ENCODE results near the gene TSSK3. TPM values are rescaled to one million over a fixed set of nuclear protein-coding genes. Genes with fewer than 3 reads are reported as not detected.

Gene TSSK3
- total and polyA plus RNA-seq, 9 of the 15 experiments (the other 6 are each of a cell fraction or from before 2014, with no cell fraction given), result 0.27 to 2.8 (median 1.9) TPM

DNA sequence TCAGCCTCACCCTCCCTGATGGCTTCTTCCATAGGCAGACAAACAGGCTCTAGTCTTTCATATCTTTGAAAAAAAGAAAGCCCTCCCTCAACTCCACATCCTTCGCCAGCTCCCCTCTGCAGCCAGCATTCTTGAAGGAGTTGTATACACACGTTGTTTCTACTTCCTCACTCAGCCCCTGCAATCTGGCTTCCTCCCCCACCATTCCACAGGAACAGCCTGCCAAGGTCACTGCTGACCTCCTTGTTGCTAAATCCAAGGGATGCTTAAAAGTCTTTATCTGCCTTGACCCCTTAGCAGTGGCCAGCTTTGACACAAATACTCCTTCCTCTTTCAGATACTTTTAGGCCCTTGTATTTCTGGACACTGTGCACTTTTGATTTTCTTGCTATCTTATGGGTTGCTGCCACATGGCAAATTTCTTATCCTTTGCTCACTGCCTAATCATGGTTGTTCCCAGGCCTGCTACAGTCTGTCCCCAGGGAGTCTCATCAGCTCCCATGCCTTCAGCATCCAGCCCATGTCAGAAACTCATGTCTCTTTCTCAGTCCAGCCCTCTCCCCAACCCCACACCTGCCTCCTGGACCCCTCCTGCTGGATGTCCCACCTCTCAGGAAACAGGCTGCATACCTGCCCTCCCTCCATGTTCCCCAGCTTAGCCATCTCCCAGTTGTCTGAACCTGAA, 8.3 kb upstream of the TSSK3 start:
- intact Hi-C loops (cut with micrococcal nuclease) (loop anchor here (5.0 kb wide), 1 partner anchor 148 kb away; no protein-coding TSS in a partner anchor), in situ Hi-C loops (cut with MboI) (no loop called here)
- Histone ChIP-seq H3K9me1 (ENCODE audit: control insufficient read depth, insufficient read depth, low read length) (no peaks in the 10 kb centered on the region), H3K4me3 (no peak overlapping the region), H3K4me2 (ENCODE audit: insufficient read depth, low read length) (no peak overlapping the region), H4K20me1 (replicated peaks; ENCODE audit: control insufficient read depth, insufficient read depth, low read length) (0 out of 2 replicates have a peak, but pooled peaks cover 6% of the 10 kb centered on the region), H3K27me3 (ENCODE audit: control insufficient read depth in 2 of 2, insufficient read depth in 2 of 2, low read length in 2 of 2) (no peaks in the 10 kb centered on the region), H3K79me2 (ENCODE audit: control insufficient read depth, insufficient read depth, low read length) (peaks cover 12% of the 10 kb centered on the region; the same call in 2 of the 3 replicates), H2AFZ (ENCODE audit: low read depth, low read length) (no peak overlapping the region), H3K4me1 (replicated peaks in 1 of 2; ENCODE audit: control insufficient read depth in 2 of 2, insufficient read depth in 2 of 2, low read length in 2 of 2) (peaks cover 28 to 42% of the 10 kb centered on the region in 2 experiments), H3K27ac (ENCODE audit: extremely low read depth, low read depth, low read length) (no peak overlapping the region), H3K9me3 (replicated peaks; ENCODE audit: control insufficient read depth, insufficient read depth, low read depth, low read length) (no peaks in the 10 kb centered on the region; the same call in 1 of the 2 replicates), H3K36me3 (ENCODE audit: control insufficient read depth, insufficient read depth, low read length) (peaks cover 8% of the 10 kb centered on the region; the same call in 1 of the 3 replicates), H3K9ac (ENCODE audit: insufficient read depth in 1 of 2, low read depth in 2 of 2, low read length in 2 of 2) (peak overlapping the region in 1 of 2 experiments; percentile 54; a peak in 2 of 4 replicates)
- DNase-seq (ENCODE audit: extremely low read depth in 1 of 4, low spot score in 3 of 4), result peak in 1 of 4 experiments; percentile 52
- BruUV-seq (replicated peaks), result no TSS peak
- FAIRE-seq, result no peak
- 41% methylated on average over 2 of the region's 2 CpGs for WGBS (ENCODE audit: insufficient coverage, low coverage, missing lambda C conversion rate)
- POLR2A ChIA-PET, result interaction anchor here (0.6 to 3.8 kb wide), 5 partner anchors 9 to 22 kb away, joined by 4 to 36 read pairs (median 8); partner anchors contain the start of gene MARCKSL1
- ATAC-seq, result no peak
- CTCF ChIA-PET (ENCODE audit: low intra/inter-chr PET ratio), result no interaction called here
- 0 out of 2 replicates have a peak, but pooled peaks have one; percentile 8 for TF ChIP-seq ZNF121 (CRISPR knock-in tag; conservative IDR thresholded peaks at IDR 0.05)
- TF ChIP-seq FOXA1 (IDR thresholded peaks at IDR 0.05; ENCODE audit: borderline replicate concordance), result no peak
- no peak for TF ChIP-seq NELFE (IDR thresholded peaks at IDR 0.05; ENCODE audit: insufficient read depth, insufficient read length)
- TF ChIP-seq TEAD4 (IDR thresholded peaks at IDR 0.05; ENCODE audit: low read length), result peak; percentile 61; the same call in 1 of the 2 replicates
- TF ChIP-seq TEAD4 (CRISPR knock-in tag; IDR thresholded peaks at IDR 0.05; ENCODE audit: borderline replicate concordance), result no peak
- TF ChIP-seq ARID1B (IDR thresholded peaks at IDR 0.05), result peak; percentile 30; the same call in 1 of the 2 replicates
- TF ChIP-seq YY1 (IDR thresholded peaks at IDR 0.05; ENCODE audit: borderline replicate concordance in 1 of 3, control insufficient read depth in 1 of 3, extremely low read depth in 1 of 3, insufficient read depth in 3 of 3, insufficient read length in 1 of 3, insufficient replicate concordance in 2 of 3, low read depth in 1 of 3, low read length in 2 of 3), result no peak
- TF ChIP-seq STAG1 (CRISPR knock-in tag; IDR thresholded peaks at IDR 0.05; ENCODE audit: borderline replicate concordance), result no peak
- TF ChIP-seq, protein P1, sequence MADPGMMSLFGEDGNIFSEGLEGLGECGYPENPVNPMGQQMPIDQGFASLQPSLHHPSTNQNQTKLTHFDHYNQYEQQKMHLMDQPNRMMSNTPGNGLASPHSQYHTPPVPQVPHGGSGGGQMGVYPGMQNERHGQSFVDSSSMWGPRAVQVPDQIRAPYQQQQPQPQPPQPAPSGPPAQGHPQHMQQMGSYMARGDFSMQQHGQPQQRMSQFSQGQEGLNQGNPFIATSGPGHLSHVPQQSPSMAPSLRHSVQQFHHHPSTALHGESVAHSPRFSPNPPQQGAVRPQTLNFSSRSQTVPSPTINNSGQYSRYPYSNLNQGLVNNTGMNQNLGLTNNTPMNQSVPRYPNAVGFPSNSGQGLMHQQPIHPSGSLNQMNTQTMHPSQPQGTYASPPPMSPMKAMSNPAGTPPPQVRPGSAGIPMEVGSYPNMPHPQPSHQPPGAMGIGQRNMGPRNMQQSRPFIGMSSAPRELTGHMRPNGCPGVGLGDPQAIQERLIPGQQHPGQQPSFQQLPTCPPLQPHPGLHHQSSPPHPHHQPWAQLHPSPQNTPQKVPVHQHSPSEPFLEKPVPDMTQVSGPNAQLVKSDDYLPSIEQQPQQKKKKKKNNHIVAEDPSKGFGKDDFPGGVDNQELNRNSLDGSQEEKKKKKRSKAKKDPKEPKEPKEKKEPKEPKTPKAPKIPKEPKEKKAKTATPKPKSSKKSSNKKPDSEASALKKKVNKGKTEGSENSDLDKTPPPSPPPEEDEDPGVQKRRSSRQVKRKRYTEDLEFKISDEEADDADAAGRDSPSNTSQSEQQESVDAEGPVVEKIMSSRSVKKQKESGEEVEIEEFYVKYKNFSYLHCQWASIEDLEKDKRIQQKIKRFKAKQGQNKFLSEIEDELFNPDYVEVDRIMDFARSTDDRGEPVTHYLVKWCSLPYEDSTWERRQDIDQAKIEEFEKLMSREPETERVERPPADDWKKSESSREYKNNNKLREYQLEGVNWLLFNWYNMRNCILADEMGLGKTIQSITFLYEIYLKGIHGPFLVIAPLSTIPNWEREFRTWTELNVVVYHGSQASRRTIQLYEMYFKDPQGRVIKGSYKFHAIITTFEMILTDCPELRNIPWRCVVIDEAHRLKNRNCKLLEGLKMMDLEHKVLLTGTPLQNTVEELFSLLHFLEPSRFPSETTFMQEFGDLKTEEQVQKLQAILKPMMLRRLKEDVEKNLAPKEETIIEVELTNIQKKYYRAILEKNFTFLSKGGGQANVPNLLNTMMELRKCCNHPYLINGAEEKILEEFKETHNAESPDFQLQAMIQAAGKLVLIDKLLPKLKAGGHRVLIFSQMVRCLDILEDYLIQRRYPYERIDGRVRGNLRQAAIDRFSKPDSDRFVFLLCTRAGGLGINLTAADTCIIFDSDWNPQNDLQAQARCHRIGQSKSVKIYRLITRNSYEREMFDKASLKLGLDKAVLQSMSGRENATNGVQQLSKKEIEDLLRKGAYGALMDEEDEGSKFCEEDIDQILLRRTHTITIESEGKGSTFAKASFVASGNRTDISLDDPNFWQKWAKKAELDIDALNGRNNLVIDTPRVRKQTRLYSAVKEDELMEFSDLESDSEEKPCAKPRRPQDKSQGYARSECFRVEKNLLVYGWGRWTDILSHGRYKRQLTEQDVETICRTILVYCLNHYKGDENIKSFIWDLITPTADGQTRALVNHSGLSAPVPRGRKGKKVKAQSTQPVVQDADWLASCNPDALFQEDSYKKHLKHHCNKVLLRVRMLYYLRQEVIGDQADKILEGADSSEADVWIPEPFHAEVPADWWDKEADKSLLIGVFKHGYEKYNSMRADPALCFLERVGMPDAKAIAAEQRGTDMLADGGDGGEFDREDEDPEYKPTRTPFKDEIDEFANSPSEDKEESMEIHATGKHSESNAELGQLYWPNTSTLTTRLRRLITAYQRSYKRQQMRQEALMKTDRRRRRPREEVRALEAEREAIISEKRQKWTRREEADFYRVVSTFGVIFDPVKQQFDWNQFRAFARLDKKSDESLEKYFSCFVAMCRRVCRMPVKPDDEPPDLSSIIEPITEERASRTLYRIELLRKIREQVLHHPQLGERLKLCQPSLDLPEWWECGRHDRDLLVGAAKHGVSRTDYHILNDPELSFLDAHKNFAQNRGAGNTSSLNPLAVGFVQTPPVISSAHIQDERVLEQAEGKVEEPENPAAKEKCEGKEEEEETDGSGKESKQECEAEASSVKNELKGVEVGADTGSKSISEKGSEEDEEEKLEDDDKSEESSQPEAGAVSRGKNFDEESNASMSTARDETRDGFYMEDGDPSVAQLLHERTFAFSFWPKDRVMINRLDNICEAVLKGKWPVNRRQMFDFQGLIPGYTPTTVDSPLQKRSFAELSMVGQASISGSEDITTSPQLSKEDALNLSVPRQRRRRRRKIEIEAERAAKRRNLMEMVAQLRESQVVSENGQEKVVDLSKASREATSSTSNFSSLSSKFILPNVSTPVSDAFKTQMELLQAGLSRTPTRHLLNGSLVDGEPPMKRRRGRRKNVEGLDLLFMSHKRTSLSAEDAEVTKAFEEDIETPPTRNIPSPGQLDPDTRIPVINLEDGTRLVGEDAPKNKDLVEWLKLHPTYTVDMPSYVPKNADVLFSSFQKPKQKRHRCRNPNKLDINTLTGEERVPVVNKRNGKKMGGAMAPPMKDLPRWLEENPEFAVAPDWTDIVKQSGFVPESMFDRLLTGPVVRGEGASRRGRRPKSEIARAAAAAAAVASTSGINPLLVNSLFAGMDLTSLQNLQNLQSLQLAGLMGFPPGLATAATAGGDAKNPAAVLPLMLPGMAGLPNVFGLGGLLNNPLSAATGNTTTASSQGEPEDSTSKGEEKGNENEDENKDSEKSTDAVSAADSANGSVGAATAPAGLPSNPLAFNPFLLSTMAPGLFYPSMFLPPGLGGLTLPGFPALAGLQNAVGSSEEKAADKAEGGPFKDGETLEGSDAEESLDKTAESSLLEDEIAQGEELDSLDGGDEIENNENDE (IDR thresholded peaks at IDR 0.05; ENCODE audit: low read depth, low read length), result no peak
